Endothelial cell of umbilical vein (primary cell): Measurements from ENCODE around the gene DHX35. TPM values are rescaled to one million over a fixed set of nuclear protein-coding genes. Genes with fewer than 3 reads are reported as not detected.

Experiments used
- BruUV-seq: library from RNA; stranded (reverse); fragments of 400-500 nt; replicated peaks from 2 replicates; lab custom pipeline; 2021; lab: Mats Ljungman, UMichigan
- CTCF ChIA-PET: fragments of 300-600, 350-600 bp; sonication (Branson Sonifier 250); formaldehyde crosslinking; loops from one replicate; lab custom pipeline; 2021; ENCODE audit warnings: antibody characterized with exemption, inconsistent platforms; lab: Charles Lee
- POLR2A ChIA-PET: fragments of 300-600, 350-600 bp; sonication (Branson Sonifier 250); formaldehyde crosslinking; loops from one replicate; lab custom pipeline; 2021; ENCODE audit warnings: antibody characterized with exemption, inconsistent platforms; lab: Charles Lee
- DNase-seq: peaks from one replicate; pipeline ENCODE4 v3.0.0-alpha.2; 2011; ENCODE audit warnings: low read depth, low spot score
- FAIRE-seq: peaks from 2 replicates; lab custom pipeline; 2011; peaks lifted over from hg19 to GRCh38; lab: Jason Lieb, UNC
- H2AFZ ChIP-seq: 2 replicates; pipeline ENCODE4 v1.6.0; 2012; ENCODE audit warnings: low read depth, low read length, control low read depth, inconsistent platforms
- H3K27ac ChIP-seq: 2 replicates; pipeline ENCODE4 v1.5.1; 2011; ENCODE audit warnings: low read depth, mild to moderate bottlenecking, control low read depth, low read length, moderate library complexity; ENCODE audit not compliant: insufficient read depth
- H3K27me3 ChIP-seq, 2 experiments: 2 replicates each; pipeline versions ENCODE4 v1.6.0 to v1.6.1; 2011; ENCODE audit warnings: low read length in 2 of 2, mixed read lengths in 1 of 2; ENCODE audit not compliant: control insufficient read depth in 2 of 2, insufficient read depth in 2 of 2
- H3K36me3 ChIP-seq, 2 experiments: 2 replicates in 1 of 2; 3 replicates in 1 of 2; pipeline ENCODE4 v1.5.1; 2011; ENCODE audit warnings: low read length in 2 of 2, mild to moderate bottlenecking in 1 of 2, moderate library complexity in 1 of 2; ENCODE audit not compliant: control insufficient read depth in 2 of 2, insufficient read depth in 2 of 2; ENCODE audit errors: extremely low read depth in 1 of 2
- H3K4me1 ChIP-seq: 3 replicates; pipeline ENCODE4 v1.5.1; 2011; ENCODE audit warnings: mild to moderate bottlenecking, low read length; ENCODE audit not compliant: control insufficient read depth, insufficient read depth; ENCODE audit errors: extremely low read depth
- H3K4me2 ChIP-seq: 2 replicates; pipeline ENCODE4 v1.6.1; 2011; ENCODE audit warnings: low read length, control low read depth, mixed read lengths; ENCODE audit not compliant: insufficient read depth
- H3K4me3 ChIP-seq, 3 experiments: fragments of 200-600 bp in 1 of 3; sonication (generic), shearing (Covaris generic) in 1 of 3; replicated peaks in 1 of 3; 2 replicates each; pipeline ENCODE4 v1.5.1; 2011 to 2016; ENCODE audit warnings: control low read depth in 3 of 3, low read length in 3 of 3, mild to moderate bottlenecking in 2 of 3, inconsistent platforms in 1 of 3, low read depth in 1 of 3, moderate library complexity in 1 of 3; ENCODE audit not compliant: insufficient read depth in 1 of 3
- H3K79me2 ChIP-seq: 2 replicates; pipeline ENCODE4 v1.6.0; 2012; ENCODE audit warnings: low read length, inconsistent platforms; ENCODE audit not compliant: control insufficient read depth, insufficient read depth
- H3K9ac ChIP-seq: replicated peaks from 2 replicates; pipeline ENCODE3; 2011; ENCODE audit warnings: low read length, control low read depth; ENCODE audit not compliant: insufficient read depth; ENCODE audit errors: extremely low read depth
- H3K9me1 ChIP-seq: replicated peaks from 3 replicates; pipeline ENCODE4 v1.6.0; 2011; ENCODE audit warnings: mild to moderate bottlenecking, low read length; ENCODE audit not compliant: control insufficient read depth, insufficient read depth; ENCODE audit errors: extremely low read depth
- H3K9me3 ChIP-seq: replicated peaks from 2 replicates; pipeline ENCODE4 v1.5.1; 2012; ENCODE audit warnings: low read length, inconsistent platforms; ENCODE audit not compliant: control insufficient read depth, insufficient read depth
- H4K20me1 ChIP-seq: replicated peaks from 2 replicates; pipeline ENCODE3; 2011; ENCODE audit warnings: mild to moderate bottlenecking, low read length; ENCODE audit not compliant: control insufficient read depth, insufficient read depth; ENCODE audit errors: extremely low read depth
- EZH2 ChIP-seq: IDR thresholded peaks from 2 replicates; pipeline ENCODE4 v1.6.1; 2012; ENCODE audit warnings: borderline replicate concordance, low read depth, mild to moderate bottlenecking, moderate library complexity, low read length, inconsistent platforms; ENCODE audit not compliant: severe bottlenecking
- FOS ChIP-seq: IDR thresholded peaks from 2 replicates; pipeline ENCODE4 v1.6.1; 2011; ENCODE audit warnings: mild to moderate bottlenecking, low read length, moderate library complexity, borderline replicate concordance; ENCODE audit not compliant: insufficient read depth
- GATA2 ChIP-seq: IDR thresholded peaks from 2 replicates; pipeline ENCODE4 v1.7.0; 2011; ENCODE audit warnings: low read depth, mild to moderate bottlenecking, moderate library complexity, mixed read lengths, low read length; ENCODE audit not compliant: insufficient read length, insufficient read depth
- JUN ChIP-seq: IDR thresholded peaks from 2 replicates; pipeline ENCODE4 v1.6.1; 2011; ENCODE audit warnings: borderline replicate concordance, low read depth; ENCODE audit not compliant: insufficient read length, insufficient read depth
- MAX ChIP-seq: IDR thresholded peaks from 2 replicates; pipeline ENCODE4 v1.6.1; 2011; ENCODE audit not compliant: insufficient read depth, insufficient read length
- MYC ChIP-seq: IDR thresholded peaks from one replicate; pipeline ENCODE4 v1.6.1; 2011; ENCODE audit warnings: mild to moderate bottlenecking, low read depth, low read length
- POLR2A ChIP-seq: IDR thresholded peaks from 2 replicates; pipeline ENCODE4 v1.6.1; 2012; ENCODE audit warnings: low read depth, mild to moderate bottlenecking, control low read depth, low read length
- POLR2AphosphoS5 ChIP-seq: IDR thresholded peaks from 2 replicates; pipeline ENCODE4 v1.6.1; 2012; ENCODE audit warnings: low read depth, mild to moderate bottlenecking, control low read depth, low read length, moderate library complexity; ENCODE audit not compliant: insufficient read depth
- dilution Hi-C: fragments of 300-500 bp; cut with MboI; formaldehyde crosslinking; loops from one replicate; pipeline ENCODE4 v1.15.0; 2019; ENCODE audit warnings: low sequenced_read_pairs; ENCODE audit not compliant: extremely low pct_ligation_motif_present
- intact Hi-C: fragments of 100-400 bp; cut with micrococcal nuclease; formaldehyde crosslinking; loops from one replicate; pipeline ENCODE4 v1.10.0; 2022
- polyA plus RNA-seq, 4 experiments: library from polyadenylated mRNA; depleted of rRNA in 3 of 4; stranded (reverse) in 3 of 4; unstranded in 1 of 4; fragments of >200 nt; gene quantifications; 2 replicates each; pipeline versions ENCODE4 v1.2.1 to v1.2.3, GENCODE V29; 2011 to 2012; ENCODE audit warnings: missing spikeins in 1 of 4
- total RNA-seq: library from RNA; stranded (reverse); gene quantifications from 2 replicates; pipeline ENCODE4 v1.2.3, GENCODE V29; 2021
- TF ChIP-seq, protein P1 (sequence below), 2 donors: IDR thresholded peaks; 1 replicate in 1 of 2; 2 replicates in 1 of 2; pipeline ENCODE4 v1.5.1; 2011; ENCODE audit warnings: low read length in 2 of 2, mild to moderate bottlenecking in 2 of 2, moderate library complexity in 2 of 2, control low read depth in 1 of 2, inconsistent platforms in 1 of 2, low read depth in 1 of 2; ENCODE audit not compliant: insufficient read depth in 1 of 2; ENCODE audit errors: extremely low read depth in 1 of 2

DHX35 gene
- total and polyA plus RNA-seq, 2 donors (not counting 3 experiments of a cell fraction or from before 2014, with no cell fraction given) = 10.0 to 13.0 TPM

DNA sequence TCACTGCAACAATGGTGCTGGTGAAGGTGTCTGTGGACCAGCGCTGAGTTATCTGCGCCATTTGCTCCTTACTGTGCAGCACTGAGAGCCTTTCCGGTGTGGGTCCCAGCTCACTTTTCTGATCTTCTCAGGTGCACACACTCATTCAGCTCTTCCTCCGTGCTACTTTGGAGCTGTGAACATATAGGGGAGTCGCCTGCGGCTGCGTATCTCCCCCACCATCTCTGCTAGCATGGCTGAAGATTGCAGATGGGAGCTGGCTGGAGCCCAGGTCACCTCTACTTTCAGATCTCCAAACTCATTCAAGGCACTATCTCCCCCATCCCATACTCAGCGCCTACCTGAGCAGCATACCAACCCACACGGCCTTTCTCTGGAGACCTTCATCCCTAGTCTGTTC is 96.9 kb downstream of the DHX35 start:
- BruUV-seq = no TSS peak
- dilution Hi-C loops (no loop called here), intact Hi-C loops (no loop called here)
- Histone ChIP-seq H3K27me3 (no peaks in the 10 kb centered on the region), H3K4me1 (no peaks in the 10 kb centered on the region), H3K9me1 (no peaks in the 10 kb centered on the region), H3K9ac (no peak overlapping the region), H3K27ac (no peak overlapping the region), H3K79me2 (no peaks in the 10 kb centered on the region), H3K9me3 (no peaks in the 10 kb centered on the region), H3K4me2 (no peak overlapping the region), H2AFZ (no peak overlapping the region), H3K4me3 (no peak overlapping the region), H4K20me1 (no peaks in the 10 kb centered on the region), H3K36me3 (no peaks in the 10 kb centered on the region)
- DNase-seq = no peak
- CTCF ChIA-PET = interaction anchor here (0.7 to 1.0 kb wide), 2 partner anchors 9 to 22 kb away, joined by 3 to 5 read pairs; no protein-coding TSS in a partner anchor
- TF ChIP-seq POLR2AphosphoS5 (no peak), MYC (no peak), JUN (no peak), EZH2 (no peak), GATA2 (no peak), FOS (no peak), MAX (no peak), POLR2A (no peak)
- TF ChIP-seq, protein P1, sequence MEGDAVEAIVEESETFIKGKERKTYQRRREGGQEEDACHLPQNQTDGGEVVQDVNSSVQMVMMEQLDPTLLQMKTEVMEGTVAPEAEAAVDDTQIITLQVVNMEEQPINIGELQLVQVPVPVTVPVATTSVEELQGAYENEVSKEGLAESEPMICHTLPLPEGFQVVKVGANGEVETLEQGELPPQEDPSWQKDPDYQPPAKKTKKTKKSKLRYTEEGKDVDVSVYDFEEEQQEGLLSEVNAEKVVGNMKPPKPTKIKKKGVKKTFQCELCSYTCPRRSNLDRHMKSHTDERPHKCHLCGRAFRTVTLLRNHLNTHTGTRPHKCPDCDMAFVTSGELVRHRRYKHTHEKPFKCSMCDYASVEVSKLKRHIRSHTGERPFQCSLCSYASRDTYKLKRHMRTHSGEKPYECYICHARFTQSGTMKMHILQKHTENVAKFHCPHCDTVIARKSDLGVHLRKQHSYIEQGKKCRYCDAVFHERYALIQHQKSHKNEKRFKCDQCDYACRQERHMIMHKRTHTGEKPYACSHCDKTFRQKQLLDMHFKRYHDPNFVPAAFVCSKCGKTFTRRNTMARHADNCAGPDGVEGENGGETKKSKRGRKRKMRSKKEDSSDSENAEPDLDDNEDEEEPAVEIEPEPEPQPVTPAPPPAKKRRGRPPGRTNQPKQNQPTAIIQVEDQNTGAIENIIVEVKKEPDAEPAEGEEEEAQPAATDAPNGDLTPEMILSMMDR (IDR thresholded peaks at IDR 0.05; ENCODE audit: extremely low read depth in 1 of 2, insufficient read depth in 1 of 2, low read depth in 1 of 2, low read length in 2 of 2) = no peak
- no peak for FAIRE-seq
- POLR2A ChIA-PET = no interaction called here
